AG04450 (cell line): ENCODE measurements around the gene FAM13C. TPM values are rescaled to one million over a fixed set of nuclear protein-coding genes. Genes with fewer than 3 reads are reported as not detected.

Experiments used
- CTCF ChIA-PET: fragments of 300-600, 350-600 bp; formaldehyde crosslinking; extraction: SDS; loops from one replicate; lab custom pipeline; 2022; ENCODE audit warnings: antibody characterized with exemption, inconsistent platforms; lab: Charles Lee
- POLR2A ChIA-PET: fragments of 350-600 bp; formaldehyde crosslinking; extraction: SDS; loops from one replicate; lab custom pipeline; 2021; ENCODE audit warnings: antibody characterized with exemption, inconsistent platforms; lab: Yijun Ruan, JAX
- DNase-seq: peaks from one replicate; pipeline ENCODE4 v3.0.0-alpha.2; 2011; ENCODE audit warnings: low read depth, low spot score
- H3K27ac ChIP-seq: one replicate; pipeline ENCODE4 v1.5.1; 2012; ENCODE audit warnings: low read depth, low read length, control low read depth
- H3K27me3 ChIP-seq: one replicate; pipeline ENCODE4 v1.6.0; 2012; ENCODE audit warnings: low read length; ENCODE audit not compliant: control insufficient read depth, insufficient read depth
- H3K4me3 ChIP-seq: 2 replicates; pipeline ENCODE4 v1.5.1; 2011; ENCODE audit warnings: mild to moderate bottlenecking, low read depth, low read length, control low read depth
- H3K9me3 ChIP-seq: 2 replicates; pipeline ENCODE4 v1.5.1; 2012; ENCODE audit warnings: low read length; ENCODE audit not compliant: control insufficient read depth, insufficient read depth
- CTCF ChIP-seq: IDR thresholded peaks from 2 replicates; pipeline ENCODE4 v1.5.1; 2011; ENCODE audit warnings: low read depth, low read length, control low read depth, inconsistent platforms
- polyA plus RNA-seq: library from polyadenylated mRNA; depleted of rRNA; stranded (reverse); fragments of >200 nt; gene quantifications from 2 replicates; pipeline ENCODE4 v1.2.3, GENCODE V29; 2011

FAM13C gene
- polyA plus RNA-seq, 1 experiment, result 3.1 TPM

GRCh38 chr10:59337201-59337652, 25.1 kb downstream of the FAM13C start:
- CTCF ChIA-PET, result interaction anchor here (0.7 to 1.6 kb wide), 5 partner anchors 23 to 242 kb away, joined by 3 to 4 read pairs (median 3); no protein-coding TSS in a partner anchor

GRCh38 chr10:59336632-59337031, 25.7 kb downstream of the FAM13C start:
- Histone ChIP-seq H3K9me3 (no peaks in the 10 kb centered on the region), H3K27me3 (no peaks in the 10 kb centered on the region), H3K27ac (peak overlapping the region; percentile 60), H3K4me3 (no peak overlapping the region)
- peak; percentile 23 for DNase-seq
- ChIA-PET POLR2A (interaction anchor here (0.9 to 3.2 kb wide), 5 partner anchors 10 to 200 kb away, joined by 3 to 21 read pairs (median 5); no protein-coding TSS in a partner anchor), CTCF (interaction anchor here (0.8 to 1.6 kb wide), 4 partner anchors 15 to 46 kb away, joined by 3 read pairs; no protein-coding TSS in a partner anchor)
- no peak for TF ChIP-seq CTCF

More at GRCh38 chr10:59337201-59337652, 25.1 kb downstream of the FAM13C start:
- no peak for TF ChIP-seq CTCF
- POLR2A ChIA-PET, result interaction anchor here (0.7 to 3.2 kb wide), 5 partner anchors 9 to 199 kb away, joined by 3 to 21 read pairs (median 7); no protein-coding TSS in a partner anchor
- H3K4me3 ChIP-seq, result no peak overlapping the region
- no peaks in the 10 kb centered on the region for H3K27me3 ChIP-seq
- H3K9me3 ChIP-seq, result no peaks in the 10 kb centered on the region
- DNase-seq, result peak; percentile 26
- H3K27ac ChIP-seq, result peak overlapping the region; percentile 71

- CTCF ChIA-PET, result interaction anchor here (1.2 to 1.6 kb wide), 3 partner anchors 11 to 130 kb away, joined by 3 read pairs; no protein-coding TSS in a partner anchor
- no peaks in the 10 kb centered on the region for H3K27me3 ChIP-seq
- H3K4me3 ChIP-seq, result no peak overlapping the region
- POLR2A ChIA-PET, result interaction anchor here (3.2 kb wide), 1 partner anchor 11 kb away, joined by 8 read pairs; no protein-coding TSS in a partner anchor
- H3K27ac ChIP-seq, result no peak overlapping the region
- no peak for TF ChIP-seq CTCF
- H3K9me3 ChIP-seq, result no peaks in the 10 kb centered on the region
- no peak for DNase-seq
Measured at GRCh38 chr10:59335497-59335896, 26.9 kb downstream of the FAM13C start.

GRCh38 chr10:59333701-59334100, 28.6 kb downstream of the FAM13C start:
- no peak for DNase-seq
- Histone ChIP-seq H3K27me3 (no peaks in the 10 kb centered on the region), H3K9me3 (no peaks in the 10 kb centered on the region), H3K4me3 (no peak overlapping the region), H3K27ac (no peak overlapping the region)
- CTCF ChIA-PET, result no interaction called here
- no peak for TF ChIP-seq CTCF
- POLR2A ChIA-PET, result no interaction called here

DNA sequence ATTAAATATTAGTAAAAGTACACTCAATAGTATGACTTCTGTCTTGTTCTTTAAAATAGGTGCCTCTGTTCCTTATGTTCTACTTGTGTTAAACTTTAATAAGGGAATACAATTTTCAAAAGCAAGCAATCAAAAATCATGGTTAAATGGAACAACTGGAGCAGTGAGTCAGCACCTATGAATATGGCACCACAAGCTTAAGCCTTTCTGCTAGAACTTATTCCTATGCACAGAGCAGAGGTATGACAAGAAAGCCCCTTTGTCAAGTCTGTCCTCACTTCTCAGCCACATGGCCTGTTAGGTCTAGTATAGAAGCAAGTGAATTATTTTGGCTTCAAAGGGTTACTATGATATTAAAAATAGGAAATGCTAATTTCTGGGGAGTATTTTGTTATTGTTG, 29.8 kb downstream of the FAM13C start:
- ChIA-PET CTCF (interaction anchor here (1.3 kb wide), 1 partner anchor 9 kb away, joined by 3 read pairs; no protein-coding TSS in a partner anchor), POLR2A (no interaction called here)
- H3K9me3 ChIP-seq, result no peaks in the 10 kb centered on the region
- H3K27ac ChIP-seq, result no peak overlapping the region
- H3K27me3 ChIP-seq, result no peaks in the 10 kb centered on the region
- DNase-seq, result no peak
- H3K4me3 ChIP-seq, result no peak overlapping the region
- no peak for TF ChIP-seq CTCF
